GM13976 (cell line): ENCODE measurements around the gene OPHN1.

Source experiments
- DNase-seq: peaks from one replicate; pipeline ENCODE4 v3.0.0; 2012; ENCODE audit warnings: low spot score
- CTCF ChIP-seq: IDR thresholded peaks from 2 replicates; pipeline ENCODE4 v1.5.1; 2012; ENCODE audit warnings: borderline replicate concordance, mild to moderate bottlenecking; ENCODE audit not compliant: insufficient read depth; ENCODE audit errors: extremely low read depth, missing control alignments, control extremely low read depth
- in situ Hi-C: fragments of 300-500 bp; cut with MboI; formaldehyde crosslinking; loops from one replicate; pipeline ENCODE4 v1.12.0; 2022; ENCODE audit warnings: low sequenced_read_pairs, mixed read lengths, inconsistent platforms; ENCODE audit not compliant: unreplicated experiment

Gene OPHN1

GRCh38 chrX:68061206-68061535, 372.1 kb downstream of the OPHN1 start:
- DNase-seq = no peak
- no peak for TF ChIP-seq CTCF
- in situ Hi-C loops = no loop called here

- in situ Hi-C loops = no loop called here
- TF ChIP-seq CTCF = no peak
- no peak for DNase-seq
Measured at GRCh38 chrX:68060506-68061205, 372.6 kb downstream of the OPHN1 start.

GRCh38 chrX:68059469-68059868, 373.8 kb downstream of the OPHN1 start:
- in situ Hi-C loops = no loop called here

GRCh38 chrX:68049466-68049865, 383.8 kb downstream of the OPHN1 start:
- in situ Hi-C loops = loop anchor here (25.0 kb wide), 1 partner anchor 112 kb away; no protein-coding TSS in a partner anchor
- no peak for DNase-seq
- no peak for TF ChIP-seq CTCF

More at GRCh38 chrX:68059469-68059868, 373.8 kb downstream of the OPHN1 start:
- TF ChIP-seq CTCF = no peak
- no peak for DNase-seq

- in situ Hi-C loops = loop anchor here (25.0 kb wide), 1 partner anchor 111 kb away; no protein-coding TSS in a partner anchor
Measured at GRCh38 chrX:68048774-68049173, 384.5 kb downstream of the OPHN1 start.

GRCh38 chrX:68045008-68045577, 388.2 kb downstream of the OPHN1 start:
- in situ Hi-C loops = loop anchor here (25.0 kb wide), 1 partner anchor 108 kb away; no protein-coding TSS in a partner anchor
- TF ChIP-seq CTCF = no peak
- DNase-seq = no peak

More at GRCh38 chrX:68048774-68049173, 384.5 kb downstream of the OPHN1 start:
- DNase-seq = no peak
- no peak for TF ChIP-seq CTCF
